ENCODE results near the gene IER5.

Gene IER5

DNA sequence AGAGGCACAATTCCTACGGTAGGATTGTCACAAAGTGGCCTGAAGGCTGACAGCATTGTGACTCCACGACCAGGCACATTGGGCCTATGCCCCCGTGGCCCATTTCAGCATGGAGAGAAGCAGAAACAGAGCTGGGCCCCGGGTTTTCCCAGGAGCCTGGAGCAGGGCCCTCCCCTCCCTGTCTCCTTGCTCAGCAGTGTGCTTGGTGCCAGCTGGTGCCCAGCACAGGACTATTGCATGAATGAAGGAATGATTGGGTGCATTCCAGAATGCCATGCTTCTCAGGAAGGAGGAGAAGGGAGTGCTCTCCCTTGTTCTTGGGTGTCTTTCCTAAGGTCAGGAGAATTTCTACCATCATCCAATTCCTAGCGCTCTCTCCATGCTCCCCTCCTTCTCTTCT, 33.7 kb downstream of the IER5 start:
- TF ChIP-seq, protein P1, sequence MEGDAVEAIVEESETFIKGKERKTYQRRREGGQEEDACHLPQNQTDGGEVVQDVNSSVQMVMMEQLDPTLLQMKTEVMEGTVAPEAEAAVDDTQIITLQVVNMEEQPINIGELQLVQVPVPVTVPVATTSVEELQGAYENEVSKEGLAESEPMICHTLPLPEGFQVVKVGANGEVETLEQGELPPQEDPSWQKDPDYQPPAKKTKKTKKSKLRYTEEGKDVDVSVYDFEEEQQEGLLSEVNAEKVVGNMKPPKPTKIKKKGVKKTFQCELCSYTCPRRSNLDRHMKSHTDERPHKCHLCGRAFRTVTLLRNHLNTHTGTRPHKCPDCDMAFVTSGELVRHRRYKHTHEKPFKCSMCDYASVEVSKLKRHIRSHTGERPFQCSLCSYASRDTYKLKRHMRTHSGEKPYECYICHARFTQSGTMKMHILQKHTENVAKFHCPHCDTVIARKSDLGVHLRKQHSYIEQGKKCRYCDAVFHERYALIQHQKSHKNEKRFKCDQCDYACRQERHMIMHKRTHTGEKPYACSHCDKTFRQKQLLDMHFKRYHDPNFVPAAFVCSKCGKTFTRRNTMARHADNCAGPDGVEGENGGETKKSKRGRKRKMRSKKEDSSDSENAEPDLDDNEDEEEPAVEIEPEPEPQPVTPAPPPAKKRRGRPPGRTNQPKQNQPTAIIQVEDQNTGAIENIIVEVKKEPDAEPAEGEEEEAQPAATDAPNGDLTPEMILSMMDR (conservative IDR thresholded peaks at IDR 0.05; ENCODE audit: low read length), result no peak
- H3K4me3 ChIP-seq (ENCODE audit: low read length), result no peak overlapping the region
- DNase-seq (ENCODE audit: low read depth), result no peak

DNA sequence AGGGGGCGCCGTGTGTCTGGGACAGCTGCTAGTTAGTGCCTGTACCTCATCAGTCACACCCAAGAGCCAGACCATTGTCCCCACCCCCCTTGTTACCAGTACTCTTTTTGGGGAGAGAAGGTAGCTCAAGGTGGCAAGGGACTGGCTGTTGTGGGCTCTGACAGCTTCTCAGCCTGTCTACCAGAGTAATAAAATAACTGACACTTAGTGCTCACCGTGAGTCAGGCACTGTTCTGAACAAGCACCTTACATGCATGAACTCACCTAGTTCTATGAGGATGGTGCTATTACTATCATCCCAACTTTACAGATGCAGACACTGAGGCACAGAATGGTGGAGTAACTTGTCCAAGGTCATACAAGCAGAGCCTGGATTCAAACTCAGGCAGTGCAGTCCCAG, 34.7 kb downstream of the IER5 start:
- TF ChIP-seq, protein P1 (conservative IDR thresholded peaks at IDR 0.05; ENCODE audit: low read length), result no peak
- no peak for DNase-seq (ENCODE audit: low read depth)
- no peak overlapping the region for H3K4me3 ChIP-seq (ENCODE audit: low read length)

DNA sequence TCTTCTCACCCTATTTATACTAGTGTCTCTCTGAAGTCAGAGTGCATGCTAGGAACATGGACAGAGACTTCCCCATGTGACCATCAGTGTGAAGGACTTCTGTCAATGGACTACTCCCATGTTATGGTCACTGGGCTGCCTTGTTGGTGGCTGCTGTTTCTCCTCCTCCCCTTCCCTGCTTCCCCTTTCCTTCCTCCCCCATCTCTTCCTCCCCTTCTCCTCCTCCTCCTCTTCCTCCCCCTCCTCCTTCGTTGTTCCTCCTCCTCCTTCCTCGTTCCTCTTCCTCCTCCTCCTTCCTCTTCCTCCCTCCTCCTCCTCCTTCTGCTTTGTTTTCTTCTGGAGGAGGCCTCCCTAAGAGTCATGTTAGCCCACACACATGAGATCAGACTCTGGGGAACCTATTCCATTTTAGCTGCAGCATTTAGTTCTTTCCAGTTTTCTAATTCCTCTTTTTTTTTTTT, 35.8 kb downstream of the IER5 start:
- TF ChIP-seq, protein P1 (conservative IDR thresholded peaks at IDR 0.05; ENCODE audit: low read length), result no peak
- no peak overlapping the region for H3K4me3 ChIP-seq (ENCODE audit: low read length)
- no peak for DNase-seq (ENCODE audit: low read depth)

DNA sequence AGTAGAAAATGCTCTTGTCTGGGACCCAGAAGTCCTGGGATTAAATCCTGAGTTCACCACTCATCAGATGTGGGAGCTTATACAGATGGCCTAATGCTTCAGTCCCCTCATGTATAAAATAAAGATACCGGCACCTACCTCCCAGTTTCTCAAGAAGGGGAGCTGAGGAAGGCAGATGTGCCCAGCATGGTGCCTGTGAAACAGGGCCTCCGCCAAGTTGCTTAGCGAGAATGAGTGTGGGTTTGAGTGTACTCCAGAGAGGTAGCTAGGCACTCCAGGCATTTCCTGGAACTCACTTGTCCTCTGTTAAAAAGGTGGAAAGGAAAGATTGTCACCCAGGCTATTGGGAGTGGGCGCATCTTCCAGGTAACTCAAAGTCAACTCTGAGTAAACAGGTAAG, 37.8 kb downstream of the IER5 start:
- TF ChIP-seq, protein P1 (conservative IDR thresholded peaks at IDR 0.05; ENCODE audit: low read length), result no peak
- H3K4me3 ChIP-seq (ENCODE audit: low read length), result no peak overlapping the region
- no peak for DNase-seq (ENCODE audit: low read depth)

DNA sequence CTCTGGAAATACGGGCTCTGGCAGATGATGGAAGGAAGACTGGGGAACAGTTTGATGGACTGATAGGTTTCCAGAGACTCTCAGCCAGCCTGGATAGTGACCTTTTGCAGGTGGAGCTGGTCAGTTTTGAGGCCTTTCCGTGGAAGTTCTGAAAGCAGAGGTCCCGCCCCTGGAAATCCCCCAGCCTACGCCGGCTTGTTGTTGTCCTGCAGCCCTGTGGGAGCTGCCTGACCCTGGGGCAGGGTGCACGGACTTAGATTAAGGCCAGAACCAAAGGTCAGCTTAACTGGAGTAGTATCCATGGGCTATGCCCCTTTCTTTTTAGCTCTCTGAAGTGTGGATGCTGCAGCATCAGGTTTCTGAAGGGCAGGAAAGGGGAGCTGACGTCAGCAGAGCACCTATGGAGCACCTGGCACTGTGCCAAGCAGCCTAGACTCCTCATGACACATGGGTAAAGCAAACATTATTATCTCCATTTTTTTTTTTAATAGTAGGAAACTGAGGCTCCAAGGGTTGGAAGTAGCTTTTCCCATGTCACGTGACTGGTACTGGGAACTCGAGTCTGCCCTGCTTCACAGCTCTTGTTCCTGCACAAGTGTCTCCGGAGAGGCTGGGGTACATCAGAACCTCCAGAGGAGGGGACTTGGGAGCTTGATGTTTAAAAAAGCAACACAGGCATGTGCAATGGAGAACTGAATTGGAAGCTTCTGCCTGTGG, 38.5 kb downstream of the IER5 start:
- TF ChIP-seq, protein P1 (conservative IDR thresholded peaks at IDR 0.05; ENCODE audit: low read length), result no peak
- no peak for DNase-seq (ENCODE audit: low read depth)
- H3K4me3 ChIP-seq (ENCODE audit: low read length), result no peak overlapping the region

DNA sequence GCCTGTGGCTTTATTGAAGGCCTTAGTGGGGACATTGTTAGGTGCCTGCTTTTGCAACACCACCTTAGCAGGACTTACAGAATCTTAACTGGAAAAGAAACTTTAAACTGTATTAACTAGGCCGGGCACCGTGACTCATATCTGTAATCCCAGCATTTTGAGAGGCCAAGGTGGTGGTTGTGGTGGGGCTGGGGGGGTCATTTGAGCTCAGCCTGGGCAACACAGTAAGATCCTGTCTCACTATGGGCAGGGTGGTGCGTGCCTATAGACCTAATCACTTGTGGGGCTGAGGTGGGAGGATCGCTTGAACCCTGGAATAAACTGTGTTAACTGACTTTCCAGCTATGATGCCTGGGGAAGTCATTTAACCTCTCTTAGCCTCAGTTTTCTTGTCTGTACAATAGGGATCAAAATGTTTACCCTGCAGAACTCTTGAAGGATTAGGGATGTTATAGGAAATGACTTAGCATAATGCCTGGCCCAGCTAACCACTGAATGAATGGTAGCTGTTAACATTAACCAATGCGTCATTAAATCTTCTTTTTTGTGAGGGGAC, 39.5 kb downstream of the IER5 start:
- no peak overlapping the region for H3K4me3 ChIP-seq (ENCODE audit: low read length)
- TF ChIP-seq, protein P1 (conservative IDR thresholded peaks at IDR 0.05; ENCODE audit: low read length), result no peak
- no peak for DNase-seq (ENCODE audit: low read depth)
